Neuronal stem cell (in vitro differentiated cells): ENCODE measurements around the gene C6orf52.

Source experiments
- DNase-seq: peaks from one replicate; pipeline ENCODE4 v3.0.0-alpha.2; 2013; ENCODE audit warnings: low spot score
- H2AFZ ChIP-seq: one replicate; pipeline ENCODE4 v1.6.1; 2013; ENCODE audit warnings: mild to moderate bottlenecking, low read length, inconsistent platforms
- H2AK5ac ChIP-seq: 2 replicates; pipeline ENCODE4 v1.6.1; 2013; ENCODE audit warnings: low read depth, mild to moderate bottlenecking, inconsistent platforms, low read length, moderate library complexity, mixed read lengths
- H2BK120ac ChIP-seq: 2 replicates; pipeline ENCODE4 v1.6.1; 2013; ENCODE audit warnings: low read depth, mild to moderate bottlenecking, inconsistent platforms, low read length, moderate library complexity, mixed read lengths
- H2BK12ac ChIP-seq: one replicate; pipeline ENCODE4 v1.6.1; 2013; ENCODE audit warnings: low read length, inconsistent platforms
- H2BK15ac ChIP-seq: 2 replicates; pipeline ENCODE4 v1.6.1; 2013; ENCODE audit warnings: mild to moderate bottlenecking, low read length, inconsistent platforms, mixed read lengths
- H2BK5ac ChIP-seq: one replicate; pipeline ENCODE4 v1.6.1; 2013; ENCODE audit warnings: inconsistent platforms, mild to moderate bottlenecking, low read length, moderate library complexity
- H3K14ac ChIP-seq: one replicate; pipeline ENCODE4 v1.6.1; 2013; ENCODE audit warnings: low read length, inconsistent platforms
- H3K18ac ChIP-seq: 2 replicates; pipeline ENCODE4 v1.6.1; 2013; ENCODE audit warnings: low read length, inconsistent platforms
- H3K23ac ChIP-seq: 2 replicates; pipeline ENCODE4 v1.6.1; 2013; ENCODE audit warnings: low read depth, mild to moderate bottlenecking, mixed read lengths, low read length, inconsistent platforms; ENCODE audit not compliant: poor library complexity
- H3K27ac ChIP-seq: replicated peaks from 3 replicates; pipeline ENCODE4 v1.5.1; 2013; ENCODE audit warnings: low read length, inconsistent platforms
- H3K27me3 ChIP-seq, 3 experiments: 2 replicates each; pipeline ENCODE4 v1.6.1; 2013; ENCODE audit warnings: low read length in 3 of 3, mild to moderate bottlenecking in 2 of 3, inconsistent platforms in 1 of 3, low read depth in 1 of 3, mixed read lengths in 1 of 3, moderate library complexity in 1 of 3; ENCODE audit not compliant: control insufficient read depth in 3 of 3, insufficient read depth in 3 of 3
- H3K36me3 ChIP-seq, 2 donors: replicated peaks in 1 of 2; 2 replicates each; pipeline ENCODE4 v1.6.1; 2013; ENCODE audit warnings: low read length in 2 of 2; ENCODE audit not compliant: control insufficient read depth in 2 of 2, insufficient read depth in 2 of 2
- H3K4ac ChIP-seq: 2 replicates; pipeline ENCODE4 v1.6.1; 2013; ENCODE audit warnings: inconsistent platforms, mild to moderate bottlenecking, low read length, moderate library complexity
- H3K4me1 ChIP-seq, 2 donors: 1 replicate in 1 of 2; 2 replicates in 1 of 2; pipeline ENCODE4 v1.6.1; 2013; ENCODE audit warnings: low read length in 2 of 2, low read depth in 1 of 2; ENCODE audit not compliant: control insufficient read depth in 2 of 2, insufficient read depth in 1 of 2
- H3K4me2 ChIP-seq: one replicate; pipeline ENCODE4 v1.6.1; 2013; ENCODE audit warnings: mild to moderate bottlenecking, low read length, inconsistent platforms; ENCODE audit not compliant: insufficient read depth, poor library complexity, severe bottlenecking
- H3K4me3 ChIP-seq, 2 donors: 2 replicates each; pipeline ENCODE4 v1.5.1; 2013; ENCODE audit warnings: low read length in 2 of 2, mild to moderate bottlenecking in 2 of 2, inconsistent platforms in 1 of 2, moderate library complexity in 1 of 2
- H3K79me1 ChIP-seq: one replicate; pipeline ENCODE4 v1.6.1; 2013; ENCODE audit warnings: low read depth, mild to moderate bottlenecking, inconsistent platforms, low read length, moderate library complexity
- H3K9ac ChIP-seq: one replicate; pipeline ENCODE4 v1.6.1; 2013; ENCODE audit warnings: mild to moderate bottlenecking, low read depth, low read length, inconsistent platforms; ENCODE audit not compliant: poor library complexity
- H3K9me3 ChIP-seq, 2 donors: replicated peaks in 1 of 2; 2 replicates each; pipeline versions ENCODE3 to v1.6.1; 2013; ENCODE audit warnings: low read length in 2 of 2, mild to moderate bottlenecking in 2 of 2, inconsistent platforms in 1 of 2, low read depth in 1 of 2, mixed read lengths in 1 of 2, moderate library complexity in 1 of 2; ENCODE audit not compliant: control insufficient read depth in 2 of 2, insufficient read depth in 1 of 2
- H4K8ac ChIP-seq: one replicate; pipeline ENCODE4 v1.6.1; 2013; ENCODE audit warnings: low read depth, mild to moderate bottlenecking, inconsistent platforms, low read length, moderate library complexity
- H4K91ac ChIP-seq: one replicate; pipeline ENCODE4 v1.6.1; 2013; ENCODE audit warnings: low read length, low read depth, mild to moderate bottlenecking, inconsistent platforms; ENCODE audit not compliant: poor library complexity
- WGBS, 2 donors: extraction: QIAGEN DNeasy Blood & Tissue Kit; methylation state at CpG; one replicate each; pipeline ENCODE4 v1.1.7; 2013; ENCODE audit warnings: missing lambda C conversion rate in 2 of 2, mixed read lengths in 1 of 2; ENCODE audit not compliant: insufficient read length in 2 of 2, insufficient replicate concordance in 1 of 2; ENCODE audit errors: extremely low coverage in 2 of 2; 5-methylcytosine and 5-hydroxymethylcytosine counted together

The C6orf52 gene

GRCh38 chr6:10627800-10628199, 66.6 kb downstream of the C6orf52 start:
- H3K23ac ChIP-seq, result no peak overlapping the region
- H3K4me2 ChIP-seq, result no peak overlapping the region
- no peak overlapping the region for H3K9ac ChIP-seq
- WGBS, 2 donors, result no CpG with 5 or more reads among the region's 1 CpG
- H3K4me3 ChIP-seq, result no peak overlapping the region
- no peak for DNase-seq
- no peak overlapping the region for H4K91ac ChIP-seq
- H3K27ac ChIP-seq, result no peak overlapping the region
- peaks cover 3 to 4% of the 10 kb centered on the region in 2 donors for H3K4me1 ChIP-seq
- H3K27me3 ChIP-seq, result no peaks in the 10 kb centered on the region
- H2AK5ac ChIP-seq, result no peak overlapping the region
- no peak overlapping the region for H2BK12ac ChIP-seq
- H2BK5ac ChIP-seq, result no peak overlapping the region
- no peak overlapping the region for H3K18ac ChIP-seq
- no peak overlapping the region for H3K14ac ChIP-seq
- H2AFZ ChIP-seq, result no peak overlapping the region
- no peak overlapping the region for H2BK15ac ChIP-seq
- no peak overlapping the region for H3K4ac ChIP-seq
- no peak overlapping the region for H4K8ac ChIP-seq
- H3K9me3 ChIP-seq, result no peaks in the 10 kb centered on the region
- H3K36me3 ChIP-seq, result peaks cover 0 to 6% of the 10 kb centered on the region in 2 donors
- no peaks in the 10 kb centered on the region for H3K79me1 ChIP-seq
- H2BK120ac ChIP-seq, result no peak overlapping the region

- peak; percentile 11 for DNase-seq
- H2BK120ac ChIP-seq, result no peak overlapping the region
- no peak overlapping the region for H2BK5ac ChIP-seq
- no peaks in the 10 kb centered on the region for H3K27me3 ChIP-seq
- H3K4me1 ChIP-seq, result peaks cover 3 to 4% of the 10 kb centered on the region in 2 donors
- H2BK12ac ChIP-seq, result no peak overlapping the region
- H3K9ac ChIP-seq, result no peak overlapping the region
- no peak overlapping the region for H2BK15ac ChIP-seq
- H4K8ac ChIP-seq, result no peak overlapping the region
- H3K18ac ChIP-seq, result no peak overlapping the region
- peak overlapping the region; percentile 25 for H2AFZ ChIP-seq
- no peak overlapping the region for H3K4me2 ChIP-seq
- H4K91ac ChIP-seq, result no peak overlapping the region
- H3K79me1 ChIP-seq, result no peaks in the 10 kb centered on the region
- H3K4me3 ChIP-seq, result no peak overlapping the region
- H3K4ac ChIP-seq, result no peak overlapping the region
- peak overlapping the region; percentile 38 for H3K27ac ChIP-seq
- peaks cover 0 to 13% of the 10 kb centered on the region in 2 donors for H3K36me3 ChIP-seq
- no peak overlapping the region for H3K14ac ChIP-seq
- H2AK5ac ChIP-seq, result no peak overlapping the region
- H3K23ac ChIP-seq, result no peak overlapping the region
- no CpG with 5 or more reads among the region's 9 CpGs for WGBS, 2 donors
- peaks cover 0 to 4% of the 10 kb centered on the region in 2 donors for H3K9me3 ChIP-seq
Observed at GRCh38 chr6:10626154-10626741, 68.2 kb downstream of the C6orf52 start.

- no peak overlapping the region for H2AK5ac ChIP-seq
- H3K18ac ChIP-seq, result no peak overlapping the region
- H4K91ac ChIP-seq, result no peak overlapping the region
- no peak overlapping the region for H3K4ac ChIP-seq
- H3K4me1 ChIP-seq, result peaks cover 4% of the 10 kb centered on the region in 2 donors
- DNase-seq, result no peak
- H3K36me3 ChIP-seq, result peaks cover 0 to 13% of the 10 kb centered on the region in 2 donors
- no peak overlapping the region for H2BK15ac ChIP-seq
- H3K79me1 ChIP-seq, result no peaks in the 10 kb centered on the region
- no peak overlapping the region for H3K9ac ChIP-seq
- no peak overlapping the region for H3K27ac ChIP-seq
- H3K14ac ChIP-seq, result no peak overlapping the region
- no peak overlapping the region for H3K4me2 ChIP-seq
- no peak overlapping the region for H2BK5ac ChIP-seq
- no peak overlapping the region for H2AFZ ChIP-seq
- no CpG with 5 or more reads among the region's 5 CpGs for WGBS, 2 donors
- H3K27me3 ChIP-seq, result no peaks in the 10 kb centered on the region
- H3K9me3 ChIP-seq, result peaks cover 0 to 4% of the 10 kb centered on the region in 2 donors
- no peak overlapping the region for H3K23ac ChIP-seq
- no peak overlapping the region for H4K8ac ChIP-seq
- no peak overlapping the region for H2BK120ac ChIP-seq
- H2BK12ac ChIP-seq, result no peak overlapping the region
- H3K4me3 ChIP-seq, result no peak overlapping the region
Observed at GRCh38 chr6:10624836-10625235, 69.6 kb downstream of the C6orf52 start.

- no peak overlapping the region for H3K18ac ChIP-seq
- no peak overlapping the region for H3K27ac ChIP-seq
- no peak overlapping the region for H3K23ac ChIP-seq
- H4K91ac ChIP-seq, result no peak overlapping the region
- no peak overlapping the region for H3K14ac ChIP-seq
- no peak for DNase-seq
- H2AFZ ChIP-seq, result no peak overlapping the region
- H2BK12ac ChIP-seq, result no peak overlapping the region
- H3K4me3 ChIP-seq, result no peak overlapping the region
- peaks cover 4 to 5% of the 10 kb centered on the region in 2 donors for H3K4me1 ChIP-seq
- H2BK5ac ChIP-seq, result no peak overlapping the region
- H4K8ac ChIP-seq, result no peak overlapping the region
- no peak overlapping the region for H2BK15ac ChIP-seq
- peaks cover 0 to 11% of the 10 kb centered on the region in 2 donors for H3K36me3 ChIP-seq
- no CpG with 5 or more reads among the region's 4 CpGs for WGBS, 2 donors
- no peak overlapping the region for H3K4me2 ChIP-seq
- peaks cover 2% of the 10 kb centered on the region for H3K79me1 ChIP-seq
- no peak overlapping the region for H2BK120ac ChIP-seq
- H3K9me3 ChIP-seq, result peaks cover 0 to 4% of the 10 kb centered on the region in 2 donors
- H3K27me3 ChIP-seq, result no peaks in the 10 kb centered on the region
- H3K4ac ChIP-seq, result no peak overlapping the region
- H2AK5ac ChIP-seq, result no peak overlapping the region
- H3K9ac ChIP-seq, result no peak overlapping the region
Observed at GRCh38 chr6:10621847-10622246, 72.6 kb downstream of the C6orf52 start.
